GM15510 (cell line): Measurements from ENCODE around the gene CAPNS2.

Source experiments
- POLR2A ChIP-seq: IDR thresholded peaks from 3 replicates; pipeline ENCODE4 v1.6.1; 2011; ENCODE audit warnings: borderline replicate concordance; ENCODE audit not compliant: insufficient read length; ENCODE audit errors: extremely low read depth

The CAPNS2 gene

GRCh38 chr16:55566432-55567175 lies at the start of gene CAPNS2:
CAPNS2 (plus strand) TSS chr16:55566684; CDS start chr16:55566757, 73 bp downstream.
- TF ChIP-seq POLR2A, result no peak

GRCh38 chr16:55521792-55522191 lies 44.7 kb upstream of the CAPNS2 start:
- TF ChIP-seq POLR2A, result no peak

GRCh38 chr16:55526441-55526840 lies 40.0 kb upstream of the CAPNS2 start:
- no peak for TF ChIP-seq POLR2A

GRCh38 chr16:55527885-55528284 lies 38.6 kb upstream of the CAPNS2 start:
- TF ChIP-seq POLR2A, result no peak

- no peak for TF ChIP-seq POLR2A
Measured at GRCh38 chr16:55529018-55529417, 37.5 kb upstream of the CAPNS2 start.

GRCh38 chr16:55530316-55530856 lies 36.1 kb upstream of the CAPNS2 start:
- no peak for TF ChIP-seq POLR2A

GRCh38 chr16:55532227-55532626 lies 34.3 kb upstream of the CAPNS2 start:
- TF ChIP-seq POLR2A, result no peak

GRCh38 chr16:55534756-55535155 lies 31.7 kb upstream of the CAPNS2 start:
- no peak for TF ChIP-seq POLR2A

GRCh38 chr16:55539049-55539448 lies 27.4 kb upstream of the CAPNS2 start:
- no peak for TF ChIP-seq POLR2A

GRCh38 chr16:55539488-55539887 lies 27.0 kb upstream of the CAPNS2 start:
- TF ChIP-seq POLR2A, result no peak

- no peak for TF ChIP-seq POLR2A
Measured at GRCh38 chr16:55540221-55540620, 26.3 kb upstream of the CAPNS2 start.

GRCh38 chr16:55542459-55543082 lies 23.9 kb upstream of the CAPNS2 start:
- no peak for TF ChIP-seq POLR2A

GRCh38 chr16:55543472-55543871 lies 23.0 kb upstream of the CAPNS2 start:
- TF ChIP-seq POLR2A, result no peak

- no peak for TF ChIP-seq POLR2A
Measured at GRCh38 chr16:55552621-55553020, 13.9 kb upstream of the CAPNS2 start.

- TF ChIP-seq POLR2A, result no peak
Measured at GRCh38 chr16:55555436-55555835, 11.0 kb upstream of the CAPNS2 start.

- TF ChIP-seq POLR2A, result no peak
Measured at GRCh38 chr16:55557186-55557585, 9.3 kb upstream of the CAPNS2 start.
